Measurements from ENCODE around the gene PRLH. TPM values are rescaled to one million over a fixed set of nuclear protein-coding genes. Genes with fewer than 3 reads are reported as not detected.
A peak's percentile ranks its signal among the peaks of the same experiment; 100 is the strongest.

Gene PRLH
- total and polyA plus RNA-seq, 2 of the 13 experiments (the other 11 are each of a cell fraction or from before 2014, with no cell fraction given): not detected

GRCh38 chr2:237551071-237551574 is 15.3 kb upstream of the PRLH start (continued):
- no peak for TF ChIP-seq GPBP1L1 (CRISPR knock-in tag; IDR thresholded peaks at IDR 0.05)
- no peak for TF ChIP-seq JUND (CRISPR knock-in tag; IDR thresholded peaks at IDR 0.05)
- no peak for TF ChIP-seq ZNF251 (CRISPR knock-in tag; IDR thresholded peaks at IDR 0.05)
- TF ChIP-seq ARNTL (CRISPR knock-in tag; IDR thresholded peaks at IDR 0.05): no peak
- TF ChIP-seq MZF1 (CRISPR knock-in tag; IDR thresholded peaks at IDR 0.05; ENCODE audit: borderline replicate concordance): no peak
- TF ChIP-seq ZBTB3 (CRISPR knock-in tag; IDR thresholded peaks at IDR 0.05; ENCODE audit: borderline replicate concordance, low read depth): no peak
- 0 out of 2 replicates have a peak, but pooled peaks have one; percentile 28 for TF ChIP-seq TFE3 (CRISPR knock-in tag; IDR thresholded peaks at IDR 0.05)
- no peak for TF ChIP-seq KLF12 (CRISPR knock-in tag; IDR thresholded peaks at IDR 0.05; ENCODE audit: borderline replicate concordance)
- no peak for TF ChIP-seq KLF13 (CRISPR knock-in tag; IDR thresholded peaks at IDR 0.05)
- TF ChIP-seq ZNF446 (CRISPR knock-in tag; IDR thresholded peaks at IDR 0.05): no peak
- no peak for TF ChIP-seq ZNF414 (CRISPR knock-in tag; IDR thresholded peaks at IDR 0.05)
- TF ChIP-seq HNF1B (CRISPR knock-in tag; IDR thresholded peaks at IDR 0.05): no peak; the same call in 1 of the 2 replicates
- peak; percentile 47; the same call in 1 of the 2 replicates for TF ChIP-seq ZBTB38 (CRISPR knock-in tag; IDR thresholded peaks at IDR 0.05)
- TF ChIP-seq TBX2 (CRISPR knock-in tag; IDR thresholded peaks at IDR 0.05; ENCODE audit: borderline replicate concordance): peak; percentile 55
- peak; percentile 80; the same call in 1 of the 2 replicates for TF ChIP-seq ZBTB20 (CRISPR knock-in tag; IDR thresholded peaks at IDR 0.05; ENCODE audit: borderline replicate concordance, low read depth)
- peak; percentile 61; the same call in 1 of the 2 replicates for TF ChIP-seq ZFX (CRISPR knock-in tag; IDR thresholded peaks at IDR 0.05; ENCODE audit: low read depth)
- 0 out of 2 replicates have a peak, but pooled peaks have one; percentile 56 for TF ChIP-seq HOXA7 (CRISPR knock-in tag; IDR thresholded peaks at IDR 0.05)
- peak; percentile 27; the same call in 1 of the 2 replicates for TF ChIP-seq FOSL2 (CRISPR knock-in tag; IDR thresholded peaks at IDR 0.05)
- no peak for TF ChIP-seq RCOR2 (CRISPR knock-in tag; IDR thresholded peaks at IDR 0.05)
- peak; percentile 48; the same call in 1 of the 2 replicates for TF ChIP-seq ZNF563 (CRISPR knock-in tag; IDR thresholded peaks at IDR 0.05)
- no peak for TF ChIP-seq ZNF280D (CRISPR knock-in tag; IDR thresholded peaks at IDR 0.05)
